RPMI8226 (cell line): Measurements from ENCODE around the gene CCDC174.

ENCODE experiments used
- DNase-seq: peaks from one replicate; pipeline ENCODE4 v3.0.0-alpha.2; 2015

Gene CCDC174

GRCh38 chr3:14658978-14659377 is 7.4 kb downstream of the CCDC174 start:
- DNase-seq: no peak

GRCh38 chr3:14660942-14661341 is 9.4 kb downstream of the CCDC174 start:
- no peak for DNase-seq

GRCh38 chr3:14663396-14664135 is 12.0 kb downstream of the CCDC174 start:
- no peak for DNase-seq

- DNase-seq: no peak
These were observed 12.6 kb downstream of the CCDC174 start for GRCh38 chr3:14664170-14664569.

- DNase-seq: no peak
These were observed 21.0 kb downstream of the CCDC174 start for GRCh38 chr3:14672588-14672987.

- DNase-seq: no peak
These were observed 23.3 kb downstream of the CCDC174 start, which contains the start of gene C3orf20 for GRCh38 chr3:14674841-14675240. Gene C3orf20, plus strand, starts transcription at chr3:14675141. Its CDS starts 7,573 bp downstream, at chr3:14682714.

- DNase-seq: no peak
These were observed 25.3 kb downstream of the CCDC174 start for GRCh38 chr3:14676881-14677280.

GRCh38 chr3:14678015-14678503 is 26.5 kb downstream of the CCDC174 start:
- no peak for DNase-seq

GRCh38 chr3:14680115-14680514 is 28.6 kb downstream of the CCDC174 start:
- DNase-seq: no peak

GRCh38 chr3:14680716-14681115 is 29.2 kb downstream of the CCDC174 start:
- no peak for DNase-seq

GRCh38 chr3:14684447-14684846 is 32.9 kb downstream of the CCDC174 start:
- no peak for DNase-seq

- no peak for DNase-seq
These were observed 33.6 kb downstream of the CCDC174 start for GRCh38 chr3:14685179-14685578.

GRCh38 chr3:14687360-14687759 is 35.8 kb downstream of the CCDC174 start:
- peak; percentile 86 for DNase-seq

GRCh38 chr3:14688525-14688924 is 37.0 kb downstream of the CCDC174 start:
- peak; percentile 66 for DNase-seq

- DNase-seq: no peak
These were observed 37.9 kb downstream of the CCDC174 start for GRCh38 chr3:14689247-14689980.

- peak; percentile 42 for DNase-seq
These were observed 39.7 kb downstream of the CCDC174 start for GRCh38 chr3:14691239-14691638.

GRCh38 chr3:14691719-14692118 is 40.2 kb downstream of the CCDC174 start:
- DNase-seq: no peak

GRCh38 chr3:14698601-14699244 is 47.2 kb downstream of the CCDC174 start:
- peak; percentile 78 for DNase-seq

GRCh38 chr3:14699643-14700042 is 48.1 kb downstream of the CCDC174 start:
- DNase-seq: peak; percentile 63

GRCh38 chr3:14700891-14701290 is 49.3 kb downstream of the CCDC174 start:
- DNase-seq: no peak

GRCh38 chr3:14701676-14702075 is 50.1 kb downstream of the CCDC174 start:
- no peak for DNase-seq

- no peak for DNase-seq
These were observed 51.7 kb downstream of the CCDC174 start for GRCh38 chr3:14703128-14703750.

GRCh38 chr3:14703791-14704190 is 52.2 kb downstream of the CCDC174 start:
- DNase-seq: no peak
